ENCODE results near the gene PLEKHS1. TPM values are rescaled to one million over a fixed set of nuclear protein-coding genes. Genes with fewer than 3 reads are reported as not detected.

The PLEKHS1 gene
- total RNA-seq, 1 donor from 2014 or later: not detected

DNA sequence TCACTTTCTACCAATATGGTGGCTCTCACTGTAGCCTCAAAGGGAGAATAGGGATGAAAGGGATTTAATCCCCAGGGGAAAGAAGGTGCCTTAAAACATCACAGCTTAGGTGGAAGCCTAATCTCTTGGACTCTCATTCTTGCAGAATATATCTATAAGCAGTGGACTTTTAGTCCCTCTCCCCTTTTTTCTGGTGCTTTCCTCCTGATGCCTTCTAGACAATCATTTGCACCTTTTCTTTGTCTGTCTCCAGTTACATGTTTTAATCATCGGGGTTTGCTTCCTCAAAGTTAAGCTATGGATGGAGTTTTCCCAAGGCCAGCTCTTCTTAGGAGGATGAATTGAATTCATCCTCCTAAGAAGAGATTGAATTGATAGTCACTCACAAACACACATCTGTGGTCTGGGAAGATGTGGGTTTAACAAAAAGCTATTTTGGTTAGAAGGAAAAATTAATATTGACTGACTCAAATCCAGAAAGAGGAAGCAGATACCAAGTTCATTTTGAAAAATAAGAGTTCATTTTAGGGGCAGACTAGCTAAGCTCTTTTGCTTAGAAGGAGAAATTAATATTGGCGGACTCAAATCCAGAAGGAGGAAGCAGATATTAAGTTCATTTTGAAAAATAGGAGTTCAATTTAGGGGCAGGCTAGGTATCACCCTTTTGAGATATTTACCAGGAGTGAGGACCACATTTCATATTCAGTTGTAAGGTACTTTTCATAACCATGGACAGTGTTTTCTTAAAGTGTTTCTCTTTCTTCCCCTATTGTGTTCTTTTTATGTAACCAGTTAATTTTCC is 35.2 kb upstream of the PLEKHS1 start:
- H3K27me3 Mint-ChIP-seq (ENCODE audit: low read depth): no peaks in the 10 kb centered on the region
- H3K9me3 Mint-ChIP-seq: peaks cover 2% of the 10 kb centered on the region
- H3K36me3 Mint-ChIP-seq (ENCODE audit: low read depth): peaks cover 12% of the 10 kb centered on the region
- peaks cover 17% of the 10 kb centered on the region for H3K4me1 Mint-ChIP-seq
- no peak overlapping the region for H3K27ac Mint-ChIP-seq (ENCODE audit: unreplicated experiment)
- TF ChIP-seq, protein P1, sequence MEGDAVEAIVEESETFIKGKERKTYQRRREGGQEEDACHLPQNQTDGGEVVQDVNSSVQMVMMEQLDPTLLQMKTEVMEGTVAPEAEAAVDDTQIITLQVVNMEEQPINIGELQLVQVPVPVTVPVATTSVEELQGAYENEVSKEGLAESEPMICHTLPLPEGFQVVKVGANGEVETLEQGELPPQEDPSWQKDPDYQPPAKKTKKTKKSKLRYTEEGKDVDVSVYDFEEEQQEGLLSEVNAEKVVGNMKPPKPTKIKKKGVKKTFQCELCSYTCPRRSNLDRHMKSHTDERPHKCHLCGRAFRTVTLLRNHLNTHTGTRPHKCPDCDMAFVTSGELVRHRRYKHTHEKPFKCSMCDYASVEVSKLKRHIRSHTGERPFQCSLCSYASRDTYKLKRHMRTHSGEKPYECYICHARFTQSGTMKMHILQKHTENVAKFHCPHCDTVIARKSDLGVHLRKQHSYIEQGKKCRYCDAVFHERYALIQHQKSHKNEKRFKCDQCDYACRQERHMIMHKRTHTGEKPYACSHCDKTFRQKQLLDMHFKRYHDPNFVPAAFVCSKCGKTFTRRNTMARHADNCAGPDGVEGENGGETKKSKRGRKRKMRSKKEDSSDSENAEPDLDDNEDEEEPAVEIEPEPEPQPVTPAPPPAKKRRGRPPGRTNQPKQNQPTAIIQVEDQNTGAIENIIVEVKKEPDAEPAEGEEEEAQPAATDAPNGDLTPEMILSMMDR (conservative IDR thresholded peaks at IDR 0.05): no peak
- no peak overlapping the region for H3K4me3 Mint-ChIP-seq
- no peak for DNase-seq (ENCODE audit: low read depth, low spot score)

DNA sequence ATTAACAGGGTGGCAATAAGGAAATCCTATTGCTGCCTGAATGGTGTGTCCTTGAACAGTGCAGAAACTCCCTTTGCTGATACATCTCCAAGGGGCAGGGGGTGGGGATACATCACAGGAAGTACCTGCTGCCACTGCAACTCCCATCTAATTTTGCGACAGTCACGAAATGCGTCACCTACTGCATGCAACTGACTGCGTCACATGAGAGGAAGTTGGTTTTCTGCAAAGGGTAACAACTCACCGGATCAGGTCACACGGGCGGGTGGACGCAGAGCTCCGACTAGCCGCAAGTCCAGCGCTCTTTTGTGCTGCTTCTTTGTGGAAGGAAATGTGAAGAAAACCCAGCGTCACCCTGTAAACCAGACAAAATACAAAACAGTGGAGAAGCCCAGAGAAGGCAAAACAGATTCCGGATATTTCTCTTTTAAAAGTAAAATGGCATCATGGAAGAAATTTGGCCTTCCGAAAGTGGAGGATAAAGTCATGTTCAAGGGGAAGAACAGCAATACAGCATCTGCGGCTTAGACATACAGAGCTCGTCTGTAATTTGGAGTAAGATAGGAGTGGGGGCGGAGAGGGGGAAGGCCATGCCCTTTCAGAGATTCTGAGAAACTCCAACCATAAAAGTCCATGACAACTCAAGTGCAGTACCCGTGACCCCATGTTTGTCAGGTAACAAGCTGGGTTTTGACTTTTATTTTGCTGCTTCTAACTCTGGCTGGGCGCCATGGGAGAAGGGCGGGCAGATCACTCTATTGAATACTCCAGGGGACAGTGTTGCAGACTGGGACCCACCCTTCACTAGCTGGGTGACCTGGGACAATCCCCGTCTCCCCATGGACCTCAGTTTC is 32.3 kb upstream of the PLEKHS1 start:
- H3K4me3 Mint-ChIP-seq: no peak overlapping the region
- H3K4me1 Mint-ChIP-seq: peaks cover 6% of the 10 kb centered on the region
- peaks cover 12% of the 10 kb centered on the region for H3K36me3 Mint-ChIP-seq (ENCODE audit: low read depth)
- no peak overlapping the region for H3K27ac Mint-ChIP-seq (ENCODE audit: unreplicated experiment)
- no peaks in the 10 kb centered on the region for H3K27me3 Mint-ChIP-seq (ENCODE audit: low read depth)
- H3K9me3 Mint-ChIP-seq: peaks cover 2% of the 10 kb centered on the region
- DNase-seq (ENCODE audit: low read depth, low spot score): no peak
- TF ChIP-seq, protein P1 (conservative IDR thresholded peaks at IDR 0.05): no peak

DNA sequence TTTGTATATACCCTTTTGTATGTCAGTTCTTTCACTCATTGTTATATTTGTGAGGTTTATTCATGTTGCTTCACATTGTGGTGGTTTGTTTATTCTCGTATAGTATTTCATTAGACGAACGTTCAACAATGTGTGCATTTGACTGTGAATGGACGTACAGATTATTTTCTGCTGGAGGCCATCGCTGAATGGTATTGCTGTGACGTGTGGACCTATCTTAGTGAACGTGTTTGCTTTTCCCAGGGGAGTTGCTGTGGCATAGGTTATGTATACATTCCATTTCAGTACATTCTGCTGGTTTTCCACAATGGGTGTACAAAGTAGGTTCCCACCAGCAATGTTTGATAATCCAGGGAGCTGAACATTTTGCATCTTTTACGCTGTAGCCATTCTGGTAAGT is 31.1 kb upstream of the PLEKHS1 start:
- no peak overlapping the region for H3K27ac Mint-ChIP-seq (ENCODE audit: unreplicated experiment)
- TF ChIP-seq, protein P1 (conservative IDR thresholded peaks at IDR 0.05): no peak
- peaks cover 2% of the 10 kb centered on the region for H3K9me3 Mint-ChIP-seq
- H3K4me1 Mint-ChIP-seq: peaks cover 6% of the 10 kb centered on the region
- no peak overlapping the region for H3K4me3 Mint-ChIP-seq
- no peaks in the 10 kb centered on the region for H3K27me3 Mint-ChIP-seq (ENCODE audit: low read depth)
- H3K36me3 Mint-ChIP-seq (ENCODE audit: low read depth): peaks cover 12% of the 10 kb centered on the region
- DNase-seq (ENCODE audit: low read depth, low spot score): no peak

DNA sequence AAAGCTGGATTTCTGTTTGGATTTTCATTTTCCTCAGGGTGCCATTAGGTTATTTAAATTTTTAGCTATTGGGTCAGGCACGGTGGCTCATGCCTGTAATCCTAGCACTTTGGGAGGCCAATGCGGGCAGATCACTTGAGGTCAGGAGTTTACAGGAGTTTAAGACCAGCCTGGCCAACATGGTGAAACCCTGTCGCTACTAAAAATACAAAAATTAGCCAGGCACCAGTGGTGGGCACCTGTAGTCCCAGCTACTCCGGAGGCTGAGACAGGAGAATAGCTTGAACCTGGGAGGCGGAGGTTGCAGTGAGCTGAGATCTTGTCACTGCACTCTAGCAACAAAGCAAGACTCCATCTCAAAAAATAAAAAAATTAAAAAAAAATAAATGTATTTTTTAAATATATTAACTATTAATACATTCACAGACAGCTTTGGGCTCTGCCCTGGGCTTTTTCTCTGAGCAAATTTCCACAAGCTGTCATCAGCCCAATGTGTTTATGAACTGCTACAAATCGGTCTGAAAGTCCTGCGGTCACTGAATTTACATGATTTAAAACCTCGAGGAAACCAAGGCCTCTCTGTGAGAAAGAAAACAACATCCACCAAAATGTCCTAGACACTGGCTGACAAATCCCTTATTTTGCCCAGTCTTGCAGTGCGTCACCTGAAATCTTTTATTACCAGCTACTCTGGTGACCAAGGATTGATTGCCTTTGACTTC is 19.2 kb upstream of the PLEKHS1 start:
- no peak for DNase-seq (ENCODE audit: low read depth, low spot score)
- Mint-ChIP-seq H3K9me3 (no peaks in the 10 kb centered on the region), H3K4me1 (no peaks in the 10 kb centered on the region), H3K36me3 (ENCODE audit: low read depth) (peaks cover 26% of the 10 kb centered on the region), H3K4me3 (no peak overlapping the region), H3K27me3 (ENCODE audit: low read depth) (no peaks in the 10 kb centered on the region), H3K27ac (ENCODE audit: unreplicated experiment) (no peak overlapping the region)
- TF ChIP-seq, protein P1 (conservative IDR thresholded peaks at IDR 0.05): no peak

DNA sequence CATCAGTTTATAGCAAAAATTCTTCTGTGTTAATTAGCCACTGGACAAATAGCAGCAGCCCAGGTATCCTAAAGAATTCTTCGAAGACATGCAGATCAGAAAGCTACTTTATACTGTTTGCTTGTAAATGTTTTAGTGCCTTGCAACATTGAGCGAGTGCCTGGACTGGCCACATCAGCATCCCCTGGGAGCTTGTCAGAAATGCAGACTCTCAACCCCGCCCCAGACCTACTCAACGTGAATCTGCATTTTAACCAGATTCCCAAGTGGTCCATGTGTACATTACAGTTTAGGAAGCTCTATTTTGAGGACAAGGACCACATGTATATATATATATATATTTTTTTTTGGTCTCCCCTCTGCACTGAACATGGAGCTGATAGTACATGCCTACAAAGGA is 18.5 kb upstream of the PLEKHS1 start:
- H3K4me1 Mint-ChIP-seq: no peaks in the 10 kb centered on the region
- TF ChIP-seq, protein P1 (conservative IDR thresholded peaks at IDR 0.05): no peak
- no peak for DNase-seq (ENCODE audit: low read depth, low spot score)
- H3K36me3 Mint-ChIP-seq (ENCODE audit: low read depth): peaks cover 24% of the 10 kb centered on the region
- no peak overlapping the region for H3K27ac Mint-ChIP-seq (ENCODE audit: unreplicated experiment)
- H3K27me3 Mint-ChIP-seq (ENCODE audit: low read depth): no peaks in the 10 kb centered on the region
- no peaks in the 10 kb centered on the region for H3K9me3 Mint-ChIP-seq
- H3K4me3 Mint-ChIP-seq: no peak overlapping the region
